Keratinocyte (primary cell): ENCODE results near the gene ADAMTSL1.

Experiments
- EZH2 ChIP-seq: IDR thresholded peaks from one replicate; pipeline ENCODE4 v1.6.1; 2012; ENCODE audit warnings: inconsistent platforms, mild to moderate bottlenecking, low read length, moderate library complexity
- TF ChIP-seq, protein P1 (sequence below), 3 experiments: IDR thresholded peaks in 1 of 3; conservative IDR thresholded peaks in 1 of 3; optimal IDR thresholded peaks in 1 of 3; 2 replicates in 2 of 3; 3 replicates in 1 of 3; pipeline versions ENCODE3 to v1.5.1; 2011; ENCODE audit warnings: low read length in 3 of 3, mild to moderate bottlenecking in 3 of 3, moderate library complexity in 2 of 3, control low read depth in 1 of 3, inconsistent platforms in 1 of 3; ENCODE audit not compliant: insufficient read depth in 2 of 3; ENCODE audit errors: extremely low read depth in 1 of 3

DNA sequence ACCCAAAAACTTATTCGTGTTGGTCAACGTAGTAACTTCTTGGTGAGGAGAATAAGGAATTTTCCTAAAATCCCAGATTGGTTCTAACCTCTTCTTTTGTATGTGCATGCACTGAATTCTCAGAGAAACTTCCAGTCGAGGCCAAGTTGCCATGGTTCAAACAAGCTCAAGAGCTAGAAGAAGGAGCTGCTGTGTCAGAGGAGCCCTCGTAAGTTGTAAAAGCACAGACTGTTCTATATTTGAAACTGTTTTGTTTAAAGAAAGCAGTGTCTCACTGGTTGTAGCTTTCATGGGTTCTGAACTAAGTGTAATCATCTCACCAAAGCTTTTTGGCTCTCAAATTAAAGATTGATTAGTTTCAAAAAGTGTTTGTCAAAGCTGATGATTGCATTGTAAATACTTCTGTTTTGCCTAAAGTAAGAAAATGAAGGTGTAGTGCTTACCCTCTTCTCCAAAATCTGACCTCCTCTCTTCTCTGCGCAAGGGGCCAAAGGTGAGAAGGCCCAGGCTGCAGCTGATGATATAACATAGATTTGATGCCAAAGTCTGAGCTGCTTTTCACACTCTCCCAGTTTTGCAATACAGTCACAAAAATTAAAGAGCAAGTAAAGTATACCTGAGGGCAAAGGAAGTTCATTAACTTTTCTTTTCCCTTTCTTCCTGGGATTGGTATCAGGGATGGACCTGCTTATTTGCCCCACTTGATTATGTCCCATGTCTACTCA lies 210.8 kb downstream of the ADAMTSL1 start:
- TF ChIP-seq, protein P1, sequence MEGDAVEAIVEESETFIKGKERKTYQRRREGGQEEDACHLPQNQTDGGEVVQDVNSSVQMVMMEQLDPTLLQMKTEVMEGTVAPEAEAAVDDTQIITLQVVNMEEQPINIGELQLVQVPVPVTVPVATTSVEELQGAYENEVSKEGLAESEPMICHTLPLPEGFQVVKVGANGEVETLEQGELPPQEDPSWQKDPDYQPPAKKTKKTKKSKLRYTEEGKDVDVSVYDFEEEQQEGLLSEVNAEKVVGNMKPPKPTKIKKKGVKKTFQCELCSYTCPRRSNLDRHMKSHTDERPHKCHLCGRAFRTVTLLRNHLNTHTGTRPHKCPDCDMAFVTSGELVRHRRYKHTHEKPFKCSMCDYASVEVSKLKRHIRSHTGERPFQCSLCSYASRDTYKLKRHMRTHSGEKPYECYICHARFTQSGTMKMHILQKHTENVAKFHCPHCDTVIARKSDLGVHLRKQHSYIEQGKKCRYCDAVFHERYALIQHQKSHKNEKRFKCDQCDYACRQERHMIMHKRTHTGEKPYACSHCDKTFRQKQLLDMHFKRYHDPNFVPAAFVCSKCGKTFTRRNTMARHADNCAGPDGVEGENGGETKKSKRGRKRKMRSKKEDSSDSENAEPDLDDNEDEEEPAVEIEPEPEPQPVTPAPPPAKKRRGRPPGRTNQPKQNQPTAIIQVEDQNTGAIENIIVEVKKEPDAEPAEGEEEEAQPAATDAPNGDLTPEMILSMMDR (optimal IDR thresholded peaks at IDR 0.05 in 1 of 3, IDR thresholded peaks at IDR 0.05 in 1 of 3, conservative IDR thresholded peaks at IDR 0.05 in 1 of 3; ENCODE audit: extremely low read depth in 1 of 3, insufficient read depth in 2 of 3, low read length in 3 of 3): no peak
- TF ChIP-seq EZH2: no peak
